ENCODE measurements around the gene PKD1L1. TPM values are rescaled to one million over a fixed set of nuclear protein-coding genes. Genes with fewer than 3 reads are reported as not detected.
A peak's percentile ranks its signal among the peaks of the same experiment; 100 is the strongest.

The PKD1L1 gene
- total and polyA plus RNA-seq, 7 donors: 0.16 to 1.2 (median 0.63) TPM; not detected in 1

GRCh38 chr7:47818796-47819606 is 129.3 kb downstream of the PKD1L1 start:
- peaks cover 0 to 28% (median 14%) of the 10 kb centered on the region in 4 donors for H3K4me1 ChIP-seq
- H3K27ac ChIP-seq: no peak overlapping the region
- intact Hi-C loops (cut with DNase I): loop anchor here (1.0 kb wide), 2 partner anchors 384 to 553 kb away; no protein-coding TSS in a partner anchor
- peak; percentile 82 for DNase-seq
- TF ChIP-seq, protein P1, sequence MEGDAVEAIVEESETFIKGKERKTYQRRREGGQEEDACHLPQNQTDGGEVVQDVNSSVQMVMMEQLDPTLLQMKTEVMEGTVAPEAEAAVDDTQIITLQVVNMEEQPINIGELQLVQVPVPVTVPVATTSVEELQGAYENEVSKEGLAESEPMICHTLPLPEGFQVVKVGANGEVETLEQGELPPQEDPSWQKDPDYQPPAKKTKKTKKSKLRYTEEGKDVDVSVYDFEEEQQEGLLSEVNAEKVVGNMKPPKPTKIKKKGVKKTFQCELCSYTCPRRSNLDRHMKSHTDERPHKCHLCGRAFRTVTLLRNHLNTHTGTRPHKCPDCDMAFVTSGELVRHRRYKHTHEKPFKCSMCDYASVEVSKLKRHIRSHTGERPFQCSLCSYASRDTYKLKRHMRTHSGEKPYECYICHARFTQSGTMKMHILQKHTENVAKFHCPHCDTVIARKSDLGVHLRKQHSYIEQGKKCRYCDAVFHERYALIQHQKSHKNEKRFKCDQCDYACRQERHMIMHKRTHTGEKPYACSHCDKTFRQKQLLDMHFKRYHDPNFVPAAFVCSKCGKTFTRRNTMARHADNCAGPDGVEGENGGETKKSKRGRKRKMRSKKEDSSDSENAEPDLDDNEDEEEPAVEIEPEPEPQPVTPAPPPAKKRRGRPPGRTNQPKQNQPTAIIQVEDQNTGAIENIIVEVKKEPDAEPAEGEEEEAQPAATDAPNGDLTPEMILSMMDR (IDR thresholded peaks at IDR 0.05): peak; percentile 79 to 89 (median 88)
- TF ChIP-seq POLR2AphosphoS5 (IDR thresholded peaks at IDR 0.05) (peak in 1 of 4 donors; percentile 25), POLR2A (IDR thresholded peaks at IDR 0.05) (no peak), EP300 (IDR thresholded peaks at IDR 0.05) (no peak)
- H3K4me3 ChIP-seq: no peak overlapping the region
- WGBS, 2 donors: 59 to 63% methylated on average over 6 of the region's 6 CpGs
- H3K9me3 ChIP-seq: no peaks in the 10 kb centered on the region
- H3K27me3 ChIP-seq: no peaks in the 10 kb centered on the region
- no peaks in the 10 kb centered on the region for H3K36me3 ChIP-seq

- H3K9me3 ChIP-seq: no peaks in the 10 kb centered on the region
- no peaks in the 10 kb centered on the region for H3K27me3 ChIP-seq
- no peak overlapping the region for H3K27ac ChIP-seq
- H3K36me3 ChIP-seq: no peaks in the 10 kb centered on the region
- WGBS, 2 donors: 91 to 93% methylated on average over 3 of the region's 3 CpGs
- DNase-seq: no peak
- intact Hi-C loops (cut with DNase I): loop anchor here (1.0 kb wide), 1 partner anchor 552 kb away; no protein-coding TSS in a partner anchor
- H3K4me1 ChIP-seq: peaks cover 0 to 28% (median 14%) of the 10 kb centered on the region in 4 donors
- no peak overlapping the region for H3K4me3 ChIP-seq
- TF ChIP-seq POLR2A (IDR thresholded peaks at IDR 0.05): no peak
- no peak for TF ChIP-seq EP300 (IDR thresholded peaks at IDR 0.05)
- TF ChIP-seq, protein P1 (IDR thresholded peaks at IDR 0.05): no peak
- TF ChIP-seq POLR2AphosphoS5 (IDR thresholded peaks at IDR 0.05): no peak
Observed at GRCh38 chr7:47817917-47818316, 130.3 kb downstream of the PKD1L1 start.

DNA sequence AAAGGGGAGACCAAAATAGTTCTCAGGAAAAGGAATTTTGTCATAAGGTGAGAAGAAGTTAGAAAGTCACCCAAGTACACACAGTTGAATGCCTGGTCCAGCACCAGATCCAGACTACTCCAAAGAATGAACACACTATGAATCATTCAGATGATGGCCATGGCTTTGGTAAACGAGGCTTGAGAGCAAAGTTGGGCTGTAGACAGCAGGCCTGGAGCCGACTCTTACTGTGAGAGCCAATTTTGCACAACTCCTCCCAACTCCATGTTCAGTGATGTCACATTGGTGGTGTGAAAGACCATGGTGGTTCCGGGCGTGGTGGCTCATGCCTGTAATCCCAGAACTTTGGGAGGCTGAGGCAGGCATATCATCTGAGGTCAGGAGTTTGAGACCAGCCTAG is 131.6 kb downstream of the PKD1L1 start:
- Histone ChIP-seq H3K27ac (no peak overlapping the region), H3K9me3 (no peaks in the 10 kb centered on the region), H3K4me3 (no peak overlapping the region), H3K36me3 (no peaks in the 10 kb centered on the region), H3K27me3 (no peaks in the 10 kb centered on the region), H3K4me1 (peaks cover 0 to 28% (median 14%) of the 10 kb centered on the region in 4 donors)
- intact Hi-C loops (cut with DNase I): no loop called here
- no peak for TF ChIP-seq POLR2AphosphoS5 (IDR thresholded peaks at IDR 0.05)
- DNase-seq: no peak
- 72 to 84% methylated on average over 4 of the region's 4 CpGs for WGBS, 2 donors

DNA sequence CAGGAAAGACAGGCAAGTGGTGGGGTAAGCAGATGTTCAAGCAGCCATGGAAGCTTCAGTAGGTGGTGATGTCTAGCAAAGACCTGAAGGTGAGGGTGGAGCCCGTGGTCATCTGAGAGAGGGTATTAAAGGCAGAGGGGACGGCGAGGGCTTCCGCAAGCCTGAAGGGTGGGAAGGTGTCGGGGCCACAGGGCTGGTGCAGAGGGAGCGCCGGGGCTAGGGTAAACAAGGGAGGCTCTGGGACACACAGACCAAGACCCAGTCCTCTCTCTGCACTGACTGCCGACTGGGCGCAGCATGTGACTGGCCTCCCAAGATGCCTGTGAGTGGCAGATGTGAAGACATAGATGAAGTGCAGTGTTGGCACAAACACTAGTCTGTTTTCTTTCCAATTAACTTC is 132.4 kb downstream of the PKD1L1 start:
- DNase-seq: no peak
- no peak overlapping the region for H3K4me3 ChIP-seq
- H3K9me3 ChIP-seq: no peaks in the 10 kb centered on the region
- peaks cover 0 to 28% (median 14%) of the 10 kb centered on the region in 4 donors for H3K4me1 ChIP-seq
- H3K36me3 ChIP-seq: no peaks in the 10 kb centered on the region
- no peaks in the 10 kb centered on the region for H3K27me3 ChIP-seq
- intact Hi-C loops (cut with DNase I): no loop called here
- H3K27ac ChIP-seq: no peak overlapping the region
- 89 to 92% methylated on average over 9 of the region's 9 CpGs for WGBS, 2 donors
- TF ChIP-seq EP300 (IDR thresholded peaks at IDR 0.05): no peak
- TF ChIP-seq POLR2A (IDR thresholded peaks at IDR 0.05): no peak
- TF ChIP-seq, protein P1 (IDR thresholded peaks at IDR 0.05): no peak
- no peak for TF ChIP-seq POLR2AphosphoS5 (IDR thresholded peaks at IDR 0.05)

- Histone ChIP-seq H3K4me3 (no peak overlapping the region), H3K4me1 (peaks cover 0 to 28% (median 14%) of the 10 kb centered on the region in 4 donors), H3K36me3 (no peaks in the 10 kb centered on the region), H3K9me3 (no peaks in the 10 kb centered on the region), H3K27ac (no peak overlapping the region), H3K27me3 (no peaks in the 10 kb centered on the region)
- no peak for DNase-seq
- intact Hi-C loops (cut with DNase I): no loop called here
- 86 to 87% methylated on average over 11 of the region's 11 CpGs for WGBS, 2 donors
- TF ChIP-seq EP300 (IDR thresholded peaks at IDR 0.05): no peak
- TF ChIP-seq POLR2AphosphoS5 (IDR thresholded peaks at IDR 0.05): no peak
- no peak for TF ChIP-seq POLR2A (IDR thresholded peaks at IDR 0.05)
- TF ChIP-seq, protein P1 (IDR thresholded peaks at IDR 0.05): no peak
Observed at GRCh38 chr7:47814905-47815613, 133.2 kb downstream of the PKD1L1 start.

All from sigmoid colon (tissue), 7 donors.